IMR-90 (cell line): ENCODE results near the gene KPRP. TPM values are rescaled to one million over a fixed set of nuclear protein-coding genes. Genes with fewer than 3 reads are reported as not detected.

Source experiments
- ATAC-seq: fragments of 200-7000 bp; cut with Tn5 transposase; 2 replicates; pipeline ENCODE4 v1.9.1; 2020; ENCODE audit warnings: low read depth, mild to moderate bottlenecking, moderate library complexity
- BruUV-seq: library from RNA; stranded (reverse); fragments of 400-500 nt; replicated peaks from 2 replicates; lab custom pipeline; 2021; lab: Mats Ljungman, UMichigan
- CTCF ChIA-PET: fragments of 300-600 bp; formaldehyde crosslinking; extraction: SDS; loops from one replicate; lab custom pipeline; 2021; ENCODE audit warnings: antibody characterized with exemption; lab: Yijun Ruan, JAX
- POLR2A ChIA-PET: fragments of 300-600 bp; sonication (Branson Sonifier 250); formaldehyde crosslinking; loops from one replicate; lab custom pipeline; 2022; ENCODE audit warnings: antibody characterized with exemption; ENCODE audit not compliant: unreplicated experiment; lab: Charles Lee
- DNase-seq: peaks from one replicate; pipeline ENCODE4 v3.0.0; 2013
- H2AFZ ChIP-seq: replicated peaks from 2 replicates; pipeline ENCODE3; 2013; ENCODE audit warnings: low read length, mild to moderate bottlenecking; ENCODE audit not compliant: poor library complexity
- H2AK5ac ChIP-seq: 2 replicates; pipeline ENCODE4 v1.6.1; 2013; ENCODE audit warnings: low read depth, low read length, inconsistent platforms
- H2AK9ac ChIP-seq: replicated peaks from 2 replicates; pipeline ENCODE3; 2013; ENCODE audit warnings: mild to moderate bottlenecking, low read depth, low read length, moderate library complexity; ENCODE audit not compliant: poor library complexity
- H2BK120ac ChIP-seq: 2 replicates; pipeline ENCODE4 v1.6.1; 2013; ENCODE audit warnings: low read depth, low read length, inconsistent platforms
- H2BK15ac ChIP-seq: 3 replicates; pipeline ENCODE4 v1.6.1; 2013; ENCODE audit warnings: low read depth, low read length, inconsistent platforms
- H2BK20ac ChIP-seq: 2 replicates; pipeline ENCODE4 v1.6.1; 2013; ENCODE audit warnings: low read depth, mild to moderate bottlenecking, inconsistent platforms, low read length, moderate library complexity
- H2BK5ac ChIP-seq: 2 replicates; pipeline ENCODE4 v1.6.1; 2013; ENCODE audit warnings: mild to moderate bottlenecking, low read depth, low read length, inconsistent platforms; ENCODE audit not compliant: poor library complexity, severe bottlenecking
- H3K14ac ChIP-seq: replicated peaks from 2 replicates; pipeline ENCODE4 v1.6.1; 2013; ENCODE audit warnings: low read depth, low read length, inconsistent platforms
- H3K18ac ChIP-seq: 2 replicates; pipeline ENCODE4 v1.6.1; 2013; ENCODE audit warnings: low read depth, low read length, control low read depth
- H3K23ac ChIP-seq: 2 replicates; pipeline ENCODE4 v1.6.1; 2013; ENCODE audit warnings: low read depth, low read length, inconsistent platforms
- H3K27ac ChIP-seq: 2 replicates; pipeline ENCODE4 v1.5.1; 2013; ENCODE audit warnings: mild to moderate bottlenecking, control low read depth, low read length; ENCODE audit not compliant: insufficient read depth
- H3K27me3 ChIP-seq: 2 replicates; pipeline ENCODE4 v1.6.1; 2013; ENCODE audit warnings: low read length; ENCODE audit not compliant: control insufficient read depth, insufficient read depth
- H3K36me3 ChIP-seq: 2 replicates; pipeline ENCODE4 v1.6.1; 2013; ENCODE audit warnings: low read length, mixed read lengths; ENCODE audit not compliant: control insufficient read depth, insufficient read depth
- H3K4ac ChIP-seq: 2 replicates; pipeline ENCODE4 v1.6.1; 2013; ENCODE audit warnings: low read depth, low read length, inconsistent platforms
- H3K4me1 ChIP-seq: 2 replicates; pipeline ENCODE4 v1.6.1; 2013; ENCODE audit warnings: low read length, mixed read lengths; ENCODE audit not compliant: control insufficient read depth, insufficient read depth
- H3K4me2 ChIP-seq: 2 replicates; pipeline ENCODE4 v1.6.1; 2013; ENCODE audit warnings: low read depth, mild to moderate bottlenecking, control low read depth, low read length, moderate library complexity
- H3K4me3 ChIP-seq: 2 replicates; pipeline ENCODE4 v1.5.1; 2013; ENCODE audit warnings: low read depth, mild to moderate bottlenecking, control low read depth, low read length, moderate library complexity; ENCODE audit not compliant: insufficient read depth
- H3K56ac ChIP-seq: 2 replicates; pipeline ENCODE4 v1.6.1; 2013; ENCODE audit warnings: low read length, inconsistent platforms; ENCODE audit not compliant: insufficient read depth; ENCODE audit errors: extremely low read depth
- H3K79me1 ChIP-seq, 2 experiments: 2 replicates each; pipeline ENCODE4 v1.6.1; 2013; ENCODE audit warnings: low read length in 2 of 2, inconsistent platforms in 1 of 2, low read depth in 1 of 2
- H3K9ac ChIP-seq: 2 replicates; pipeline ENCODE4 v1.6.1; 2013; ENCODE audit warnings: low read depth, low read length, control low read depth
- H3K9me1 ChIP-seq: 2 replicates; pipeline ENCODE4 v1.6.1; 2013; ENCODE audit warnings: low read length, inconsistent platforms; ENCODE audit not compliant: insufficient read depth
- H3K9me3 ChIP-seq: 2 replicates; pipeline ENCODE4 v1.6.1; 2013; ENCODE audit warnings: low read length; ENCODE audit not compliant: control insufficient read depth, insufficient read depth
- H4K20me1 ChIP-seq: 2 replicates; pipeline ENCODE4 v1.6.1; 2013; ENCODE audit warnings: low read length, inconsistent platforms; ENCODE audit not compliant: insufficient read depth
- H4K5ac ChIP-seq: 2 replicates; pipeline ENCODE4 v1.6.1; 2013; ENCODE audit warnings: mild to moderate bottlenecking, low read depth, low read length, control low read depth
- H4K8ac ChIP-seq, 2 experiments: 2 replicates each; pipeline ENCODE4 v1.6.1; 2013; ENCODE audit warnings: low read depth in 2 of 2, low read length in 2 of 2, control low read depth in 1 of 2, inconsistent platforms in 1 of 2
- H4K91ac ChIP-seq: 2 replicates; pipeline ENCODE4 v1.6.1; 2013; ENCODE audit warnings: low read depth, low read length, inconsistent platforms; ENCODE audit not compliant: insufficient read depth
- BHLHE40 ChIP-seq: fragments of 150-350 bp; IDR thresholded peaks from 2 replicates; pipeline ENCODE4 v1.6.1; 2016; ENCODE audit warnings: mild to moderate bottlenecking, low read depth, low read length
- CEBPB ChIP-seq: IDR thresholded peaks from 2 replicates; pipeline ENCODE4 v1.6.1; 2012; ENCODE audit warnings: low read depth, low read length, improper control_type of control experiment
- CHD1 ChIP-seq: IDR thresholded peaks from 2 replicates; pipeline ENCODE4 v1.6.1; 2012; ENCODE audit warnings: low read depth, low read length, improper control_type of control experiment
- ELK1 ChIP-seq: fragments of 150-350 bp; IDR thresholded peaks from 2 replicates; pipeline ENCODE4 v1.6.1; 2016; ENCODE audit warnings: low read depth, mild to moderate bottlenecking, low read length, moderate library complexity, borderline replicate concordance
- FOS ChIP-seq: fragments of 150-350 bp; IDR thresholded peaks from 2 replicates; pipeline ENCODE4 v1.6.1; 2016; ENCODE audit warnings: low read depth, low read length
- MAFK ChIP-seq: IDR thresholded peaks from 2 replicates; pipeline ENCODE4 v1.6.1; 2012; ENCODE audit warnings: low read depth, low read length, improper control_type of control experiment
- MAZ ChIP-seq: IDR thresholded peaks from 2 replicates; pipeline ENCODE4 v1.6.1; 2012; ENCODE audit warnings: low read depth, mild to moderate bottlenecking, low read length, improper control_type of control experiment, moderate library complexity, borderline replicate concordance
- MXI1 ChIP-seq: IDR thresholded peaks from 2 replicates; pipeline ENCODE4 v1.6.1; 2012; ENCODE audit warnings: low read depth, mild to moderate bottlenecking, low read length, moderate library complexity, borderline replicate concordance
- NFE2L2 ChIP-seq: fragments of 150-350 bp; IDR thresholded peaks from 2 replicates; pipeline ENCODE4 v1.6.1; 2016; ENCODE audit warnings: low read depth, mild to moderate bottlenecking, low read length
- POLR2A ChIP-seq: IDR thresholded peaks from 2 replicates; pipeline ENCODE4 v1.6.1; 2012; ENCODE audit warnings: mild to moderate bottlenecking, low read depth, low read length
- RAD21 ChIP-seq: IDR thresholded peaks from 2 replicates; pipeline ENCODE4 v1.6.1; 2012; ENCODE audit warnings: low read length, improper control_type of control experiment
- RCOR1 ChIP-seq: IDR thresholded peaks from 2 replicates; pipeline ENCODE4 v1.6.1; 2012; ENCODE audit warnings: mild to moderate bottlenecking, low read length, improper control_type of control experiment; ENCODE audit not compliant: insufficient replicate concordance
- RFX5 ChIP-seq: IDR thresholded peaks from 2 replicates; pipeline ENCODE4 v1.8.0; 2012; ENCODE audit warnings: low read depth, mild to moderate bottlenecking, low read length, moderate library complexity
- SMC3 ChIP-seq: fragments of 150-350 bp; IDR thresholded peaks from 2 replicates; pipeline ENCODE4 v1.6.1; 2016; ENCODE audit warnings: low read depth, mild to moderate bottlenecking, antibody characterized with exemption, low read length, moderate library complexity
- WGBS, 2 experiments: methylation state at CpG; one replicate each; pipeline versions ENCODE4 v1.1.5 to v1.1.7; 2013; ENCODE audit warnings: missing lambda C conversion rate in 2 of 2; ENCODE audit not compliant: insufficient read length in 1 of 2; ENCODE audit errors: extremely low coverage in 2 of 2; 5-methylcytosine and 5-hydroxymethylcytosine counted together
- dilution Hi-C: fragments of 300-500 bp; cut with HindIII; formaldehyde crosslinking; loops from one replicate; pipeline ENCODE4 v1.14.3; 2018; ENCODE audit warnings: low sequenced_read_pairs; ENCODE audit not compliant: unreplicated experiment
- in situ Hi-C: fragments of 300-500 bp; cut with MboI; formaldehyde crosslinking; loops from 3 replicates; pipeline ENCODE4 v1.14.3; 2019; ENCODE audit warnings: low sequenced_read_pairs, inconsistent platforms, mixed read lengths
- intact Hi-C: fragments of 100-400 bp; cut with micrococcal nuclease; formaldehyde crosslinking; loops from 2 replicates; pipeline ENCODE4 v1.10.0; 2022
- polyA plus RNA-seq, 3 experiments: library from polyadenylated mRNA; depleted of rRNA; stranded (reverse); fragments of >200 nt; gene quantifications; 2 replicates each; pipeline ENCODE4 v1.2.3, GENCODE V29; 2012; ENCODE audit warnings: low replicate concordance in 1 of 3
- total RNA-seq: library from RNA; depleted of rRNA; stranded (reverse); fragments of >200 nt; gene quantifications from 2 replicates; pipeline ENCODE4 v1.2.3, GENCODE V29; 2012
- TF ChIP-seq, protein P1 (sequence below): fragments of 150-350 bp; IDR thresholded peaks from 2 replicates; pipeline ENCODE4 v1.6.1; 2017; ENCODE audit warnings: mild to moderate bottlenecking, antibody characterized with exemption, low read length, low read depth
- TF ChIP-seq, protein P2 (sequence below): conservative IDR thresholded peaks from 2 replicates; pipeline ENCODE4 v1.5.1; 2012; ENCODE audit warnings: mild to moderate bottlenecking, low read depth, low read length, improper control_type of control experiment

The KPRP gene
- total and polyA plus RNA-seq, 2 of the 4 experiments (the other 2 are of a cell fraction) = not detected

GRCh38 chr1:152752225-152752624 lies 5.6 kb upstream of the KPRP start:
- H2BK15ac ChIP-seq = no peak overlapping the region
- WGBS, 2 experiments = no CpG with 5 or more reads among the region's 1 CpG
- ATAC-seq (peak; percentile 44), DNase-seq (peak; percentile 70)
- dilution Hi-C loops (no loop called here), in situ Hi-C loops (no loop called here), intact Hi-C loops (no loop called here)
- no peak overlapping the region for H2AK5ac ChIP-seq
- no peak overlapping the region for H4K91ac ChIP-seq
- peak overlapping the region; percentile 74 for H2BK120ac ChIP-seq
- H3K4ac ChIP-seq = no peak overlapping the region
- H4K5ac ChIP-seq = no peak overlapping the region
- H2BK20ac ChIP-seq = no peak overlapping the region; the same call in 1 of the 2 replicates
- H3K9me1 ChIP-seq = no peaks in the 10 kb centered on the region
- no peaks in the 10 kb centered on the region for H3K36me3 ChIP-seq
- ChIA-PET POLR2A (no interaction called here), CTCF (interaction anchor here (0.6 kb wide), 1 partner anchor 519 kb away, joined by 5 read pairs; no protein-coding TSS in a partner anchor)
- H4K8ac ChIP-seq = no peak overlapping the region
- no peaks in the 10 kb centered on the region for H4K20me1 ChIP-seq
- BruUV-seq = no TSS peak
- no peaks in the 10 kb centered on the region for H3K27me3 ChIP-seq
- peak overlapping the region; percentile 87 for H2BK5ac ChIP-seq
- no peak overlapping the region for H3K14ac ChIP-seq
- TF ChIP-seq RCOR1 (no peak), ELK1 (no peak), SMC3 (no peak), NFE2L2 (no peak), FOS (0 out of 2 replicates have a peak, but pooled peaks have one; percentile 12), RAD21 (no peak), RFX5 (no peak), CHD1 (no peak), CEBPB (peak; percentile 71), MAFK (peak; percentile 3; the same call in 1 of the 2 replicates), POLR2A (no peak), MXI1 (0 out of 2 replicates have a peak, but pooled peaks have one; percentile 18), BHLHE40 (0 out of 2 replicates have a peak, but pooled peaks have one; percentile 5), MAZ (no peak)
- TF ChIP-seq, protein P1, sequence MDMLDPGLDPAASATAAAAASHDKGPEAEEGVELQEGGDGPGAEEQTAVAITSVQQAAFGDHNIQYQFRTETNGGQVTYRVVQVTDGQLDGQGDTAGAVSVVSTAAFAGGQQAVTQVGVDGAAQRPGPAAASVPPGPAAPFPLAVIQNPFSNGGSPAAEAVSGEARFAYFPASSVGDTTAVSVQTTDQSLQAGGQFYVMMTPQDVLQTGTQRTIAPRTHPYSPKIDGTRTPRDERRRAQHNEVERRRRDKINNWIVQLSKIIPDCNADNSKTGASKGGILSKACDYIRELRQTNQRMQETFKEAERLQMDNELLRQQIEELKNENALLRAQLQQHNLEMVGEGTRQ = no peak
- TF ChIP-seq, protein P2, sequence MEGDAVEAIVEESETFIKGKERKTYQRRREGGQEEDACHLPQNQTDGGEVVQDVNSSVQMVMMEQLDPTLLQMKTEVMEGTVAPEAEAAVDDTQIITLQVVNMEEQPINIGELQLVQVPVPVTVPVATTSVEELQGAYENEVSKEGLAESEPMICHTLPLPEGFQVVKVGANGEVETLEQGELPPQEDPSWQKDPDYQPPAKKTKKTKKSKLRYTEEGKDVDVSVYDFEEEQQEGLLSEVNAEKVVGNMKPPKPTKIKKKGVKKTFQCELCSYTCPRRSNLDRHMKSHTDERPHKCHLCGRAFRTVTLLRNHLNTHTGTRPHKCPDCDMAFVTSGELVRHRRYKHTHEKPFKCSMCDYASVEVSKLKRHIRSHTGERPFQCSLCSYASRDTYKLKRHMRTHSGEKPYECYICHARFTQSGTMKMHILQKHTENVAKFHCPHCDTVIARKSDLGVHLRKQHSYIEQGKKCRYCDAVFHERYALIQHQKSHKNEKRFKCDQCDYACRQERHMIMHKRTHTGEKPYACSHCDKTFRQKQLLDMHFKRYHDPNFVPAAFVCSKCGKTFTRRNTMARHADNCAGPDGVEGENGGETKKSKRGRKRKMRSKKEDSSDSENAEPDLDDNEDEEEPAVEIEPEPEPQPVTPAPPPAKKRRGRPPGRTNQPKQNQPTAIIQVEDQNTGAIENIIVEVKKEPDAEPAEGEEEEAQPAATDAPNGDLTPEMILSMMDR = no peak
- no peak overlapping the region; the same call in 1 of the 2 replicates for H3K27ac ChIP-seq
- H3K4me3 ChIP-seq = no peak overlapping the region
- peak overlapping the region; percentile 17; the same call in 1 of the 2 replicates for H3K18ac ChIP-seq
- H2AFZ ChIP-seq = no peak overlapping the region
- H2AK9ac ChIP-seq = no peak overlapping the region
- H3K23ac ChIP-seq = no peak overlapping the region
- H3K4me2 ChIP-seq = peak overlapping the region; percentile 45; the same call in 1 of the 2 replicates
- no peaks in the 10 kb centered on the region for H3K9me3 ChIP-seq
- no peaks in the 10 kb centered on the region for H3K79me1 ChIP-seq
- no peaks in the 10 kb centered on the region for H3K4me1 ChIP-seq
- H3K9ac ChIP-seq = no peak overlapping the region
- H3K56ac ChIP-seq = no peak overlapping the region
